Smooth muscle cell (in vitro differentiated cells): Measurements from ENCODE around the gene BIRC2. TPM values are rescaled to one million over a fixed set of nuclear protein-coding genes. Genes with fewer than 3 reads are reported as not detected.

Source experiments
- DNase-seq: peaks from one replicate; lab custom pipeline; 2025; ENCODE audit not compliant: unreplicated experiment; lab: John Stamatoyannopoulos, UW
- H2AFZ ChIP-seq: fragments of 200-600 bp; sonication (generic); 2 replicates; pipeline ENCODE4 v1.6.0; 2016; ENCODE audit warnings: antibody characterized with exemption, low read depth, mild to moderate bottlenecking
- H3F3A ChIP-seq: fragments of 200-600 bp; sonication (generic); 2 replicates; pipeline ENCODE4 v1.6.0; 2017; ENCODE audit warnings: antibody characterized with exemption, low read depth
- H3K27ac ChIP-seq: fragments of 200-600 bp; sonication (generic); 2 replicates; pipeline ENCODE4 v1.5.1; 2016; ENCODE audit warnings: low read depth, mild to moderate bottlenecking
- H3K27me3 ChIP-seq: fragments of 200-600 bp; sonication (generic); 2 replicates; pipeline ENCODE4 v1.6.1; 2016; ENCODE audit warnings: low read depth, mild to moderate bottlenecking
- H3K36me3 ChIP-seq: fragments of 200-600 bp; sonication (generic); 2 replicates; pipeline ENCODE4 v1.5.1; 2016; ENCODE audit warnings: low read depth
- H3K4me1 ChIP-seq: fragments of 200-600 bp; sonication (generic); 2 replicates; pipeline ENCODE4 v1.5.1; 2016; ENCODE audit warnings: low read depth
- H3K4me2 ChIP-seq: fragments of 200-600 bp; sonication (generic); 2 replicates; pipeline ENCODE4 v1.6.0; 2016; ENCODE audit warnings: mild to moderate bottlenecking
- H3K4me3 ChIP-seq: fragments of 200-600 bp; sonication (generic); 2 replicates; pipeline ENCODE4 v1.5.1; 2016; ENCODE audit warnings: mild to moderate bottlenecking
- H3K79me2 ChIP-seq: fragments of 200-600 bp; sonication (generic); 2 replicates; pipeline ENCODE4 v1.6.0; 2016; ENCODE audit warnings: low read depth, mild to moderate bottlenecking
- H3K9ac ChIP-seq: fragments of 200-600 bp; sonication (generic); 2 replicates; pipeline ENCODE4 v1.6.0; 2016; ENCODE audit warnings: low read depth
- H3K9me3 ChIP-seq: fragments of 200-600 bp; sonication (generic); replicated peaks from 2 replicates; pipeline ENCODE4 v1.5.1; 2016; ENCODE audit warnings: low read depth
- H4K20me1 ChIP-seq: fragments of 200-600 bp; sonication (generic); 2 replicates; pipeline ENCODE4 v1.6.0; 2016; ENCODE audit warnings: low read depth
- CTCF ChIP-seq: fragments of 200-600 bp; sonication (generic); IDR thresholded peaks from 2 replicates; pipeline ENCODE4 v1.5.1; 2017; ENCODE audit warnings: borderline replicate concordance, mild to moderate bottlenecking, antibody characterized with exemption; ENCODE audit not compliant: insufficient read depth, poor library complexity, severe bottlenecking
- WGBS: methylation state at CpG from one replicate; pipeline ENCODE4 v1.1.7; 2016; ENCODE audit warnings: low lambda C conversion rate; 5-methylcytosine and 5-hydroxymethylcytosine counted together
- polyA plus RNA-seq: library from polyadenylated mRNA; unstranded; fragments of >200 nt; fragmentation: Nextera tagmentation; extraction: Ambion mirVana; gene quantifications from 2 replicates; pipeline ENCODE4 v1.2.1, GENCODE V29; 2016
- total RNA-seq: library from RNA; depleted of rRNA; stranded (reverse); fragments of >200 nt; gene quantifications from 2 replicates; pipeline ENCODE4 v1.2.3, GENCODE V29; 2014

Gene BIRC2
- total and polyA plus RNA-seq, 2 experiments from 2014 or later = 46.3 to 170 TPM

GRCh38 chr11:102320188-102320587, 26.8 kb upstream of the BIRC2 start:
- Histone ChIP-seq H3K27ac (no peak overlapping the region), H2AFZ (no peak overlapping the region), H3K79me2 (no peaks in the 10 kb centered on the region), H3K9me3 (no peaks in the 10 kb centered on the region), H3K9ac (no peak overlapping the region), H3K4me2 (no peak overlapping the region), H3K27me3 (no peaks in the 10 kb centered on the region), H3K36me3 (no peaks in the 10 kb centered on the region), H3K4me1 (peaks cover 3% of the 10 kb centered on the region), H3K4me3 (no peak overlapping the region), H4K20me1 (no peaks in the 10 kb centered on the region), H3F3A (peaks cover 4% of the 10 kb centered on the region)
- no peak for DNase-seq
- no peak for TF ChIP-seq CTCF

GRCh38 chr11:102320679-102321078, 26.3 kb upstream of the BIRC2 start:
- no peaks in the 10 kb centered on the region for H3K9me3 ChIP-seq
- H3K4me3 ChIP-seq = no peak overlapping the region
- no peaks in the 10 kb centered on the region for H3K36me3 ChIP-seq
- no peaks in the 10 kb centered on the region for H4K20me1 ChIP-seq
- no peak overlapping the region for H3K9ac ChIP-seq
- H3K79me2 ChIP-seq = no peaks in the 10 kb centered on the region
- H2AFZ ChIP-seq = peak overlapping the region; percentile 26
- TF ChIP-seq CTCF = no peak
- no peak overlapping the region for H3K4me2 ChIP-seq
- DNase-seq = no peak
- H3K27me3 ChIP-seq = no peaks in the 10 kb centered on the region
- peaks cover 3% of the 10 kb centered on the region for H3K4me1 ChIP-seq
- H3K27ac ChIP-seq = no peak overlapping the region
- peaks cover 4% of the 10 kb centered on the region for H3F3A ChIP-seq

- no peak overlapping the region for H3K9ac ChIP-seq
- WGBS = 70% methylated on average over 2 of the region's 2 CpGs
- H3K9me3 ChIP-seq = no peaks in the 10 kb centered on the region
- H4K20me1 ChIP-seq = no peaks in the 10 kb centered on the region
- no peak overlapping the region for H3K4me3 ChIP-seq
- no peak overlapping the region for H3K27ac ChIP-seq
- no peak overlapping the region for H2AFZ ChIP-seq
- no peaks in the 10 kb centered on the region for H3K79me2 ChIP-seq
- no peak for TF ChIP-seq CTCF
- DNase-seq = no peak
- no peak overlapping the region for H3K4me2 ChIP-seq
- no peaks in the 10 kb centered on the region for H3K4me1 ChIP-seq
- no peaks in the 10 kb centered on the region for H3K27me3 ChIP-seq
- H3K36me3 ChIP-seq = no peaks in the 10 kb centered on the region
- no peaks in the 10 kb centered on the region for H3F3A ChIP-seq
Observed at GRCh38 chr11:102322560-102322959, 24.5 kb upstream of the BIRC2 start.

- Histone ChIP-seq H3K27ac (no peak overlapping the region), H3K4me2 (no peak overlapping the region), H3K36me3 (no peaks in the 10 kb centered on the region), H3K4me1 (no peaks in the 10 kb centered on the region), H2AFZ (no peak overlapping the region), H3F3A (no peaks in the 10 kb centered on the region), H3K4me3 (no peak overlapping the region), H3K79me2 (no peaks in the 10 kb centered on the region), H3K27me3 (no peaks in the 10 kb centered on the region), H3K9me3 (no peaks in the 10 kb centered on the region), H3K9ac (no peak overlapping the region), H4K20me1 (no peaks in the 10 kb centered on the region)
- 71% methylated on average over 1 of the region's 1 CpG for WGBS
- DNase-seq = no peak
- no peak for TF ChIP-seq CTCF
Observed at GRCh38 chr11:102323542-102324251, 23.3 kb upstream of the BIRC2 start.
